Panc1 (cell line): Measurements from ENCODE around the gene SEPHS1. TPM values are rescaled to one million over a fixed set of nuclear protein-coding genes. Genes with fewer than 3 reads are reported as not detected.

Source experiments
- ATAC-seq: fragments of 200-7000 bp; cut with Tn5 transposase; 2 replicates; pipeline ENCODE4 v1.9.1; 2020; ENCODE audit warnings: mild to moderate bottlenecking, moderate library complexity
- BruUV-seq: library from RNA; stranded (reverse); fragments of 400-500 nt; replicated peaks from 2 replicates; lab custom pipeline; 2021; lab: Mats Ljungman, UMichigan
- CTCF ChIA-PET: fragments of 300-600 bp; sonication (Branson Sonifier 250); formaldehyde crosslinking; loops from one replicate; lab custom pipeline; 2022; ENCODE audit warnings: antibody characterized with exemption; lab: Charles Lee
- POLR2A ChIA-PET: fragments of 300-600 bp; sonication (Branson Sonifier 250); formaldehyde crosslinking; loops from one replicate; lab custom pipeline; 2022; ENCODE audit warnings: antibody characterized with exemption; lab: Charles Lee
- DNase-seq: peaks from one replicate; pipeline ENCODE4 v3.0.0-alpha.2; 2010; ENCODE audit warnings: low read depth, low spot score
- H3K27ac ChIP-seq: 2 replicates; pipeline ENCODE4 v1.5.1; 2011; ENCODE audit warnings: mild to moderate bottlenecking, low read length, inconsistent platforms
- H3K27me3 ChIP-seq: fragments of 200-500 bp; sonication (Bioruptor generic); 2 replicates; pipeline ENCODE4 v1.6.0; 2014; ENCODE audit warnings: low read length, inconsistent platforms; ENCODE audit not compliant: control insufficient read depth, insufficient read depth
- H3K36me3 ChIP-seq: fragments of 200-500 bp; sonication (Bioruptor generic); 2 replicates; pipeline ENCODE4 v1.5.1; 2014; ENCODE audit warnings: inconsistent platforms, mild to moderate bottlenecking, low read length, moderate library complexity; ENCODE audit not compliant: control insufficient read depth, insufficient read depth
- H3K4me1 ChIP-seq: 2 replicates; pipeline ENCODE4 v1.5.1; 2011; ENCODE audit warnings: inconsistent platforms, mild to moderate bottlenecking, low read length, moderate library complexity; ENCODE audit not compliant: control insufficient read depth, insufficient read depth
- H3K4me3 ChIP-seq, 2 experiments: 2 replicates each; pipeline ENCODE4 v1.5.1; 2011 to 2012; ENCODE audit warnings: low read depth in 2 of 2, low read length in 2 of 2, mild to moderate bottlenecking in 2 of 2, inconsistent platforms in 1 of 2, moderate library complexity in 1 of 2
- H3K9me3 ChIP-seq: fragments of 200-500 bp; sonication (Bioruptor generic); 2 replicates; pipeline ENCODE4 v1.5.1; 2014; ENCODE audit warnings: low read depth, mild to moderate bottlenecking, inconsistent platforms, low read length, moderate library complexity; ENCODE audit not compliant: control insufficient read depth, insufficient read depth
- POLR2AphosphoS5 ChIP-seq: IDR thresholded peaks from 2 replicates; pipeline ENCODE4 v1.6.1; 2012; ENCODE audit warnings: mild to moderate bottlenecking, low read depth, low read length, moderate library complexity
- SIN3A ChIP-seq: IDR thresholded peaks from 2 replicates; pipeline ENCODE4 v1.6.1; 2012; ENCODE audit warnings: low read depth, mild to moderate bottlenecking, low read length, moderate library complexity, borderline replicate concordance; ENCODE audit not compliant: insufficient read depth
- TCF7L2 ChIP-seq: IDR thresholded peaks from 2 replicates; pipeline ENCODE4 v1.6.1; 2011; ENCODE audit warnings: mild to moderate bottlenecking, low read depth, low read length, inconsistent platforms
- in situ Hi-C: cut with HindIII; loops from 2 replicates; pipeline ENCODE4 v1.10.0; 2016; ENCODE audit warnings: low sequenced_read_pairs, low pct_unique_long_range_greater_than_20kb
- intact Hi-C: fragments of 100-400 bp; cut with micrococcal nuclease; formaldehyde crosslinking; loops from one replicate; pipeline ENCODE4 v1.10.0; 2022; ENCODE audit not compliant: unreplicated experiment
- total RNA-seq: library from RNA; stranded (reverse); gene quantifications from one replicate; pipeline ENCODE4 v1.2.1, GENCODE V29; 2021; ENCODE audit not compliant: unreplicated experiment
- TF ChIP-seq, protein P1 (sequence below), 2 experiments: IDR thresholded peaks; 2 replicates each; pipeline ENCODE4 v1.6.1; 2011 to 2012; ENCODE audit warnings: low read depth in 2 of 2, control low read depth in 1 of 2, low read length in 1 of 2, mild to moderate bottlenecking in 1 of 2, moderate library complexity in 1 of 2; ENCODE audit not compliant: insufficient read depth in 1 of 2
- TF ChIP-seq, protein P2 (sequence below): fragments of 450-650 bp; IDR thresholded peaks from 2 replicates; pipeline ENCODE4 v1.5.1; 2017; ENCODE audit warnings: mild to moderate bottlenecking

SEPHS1 gene
- total RNA-seq, 1 experiment from 2014 or later = 47.1 TPM

DNA sequence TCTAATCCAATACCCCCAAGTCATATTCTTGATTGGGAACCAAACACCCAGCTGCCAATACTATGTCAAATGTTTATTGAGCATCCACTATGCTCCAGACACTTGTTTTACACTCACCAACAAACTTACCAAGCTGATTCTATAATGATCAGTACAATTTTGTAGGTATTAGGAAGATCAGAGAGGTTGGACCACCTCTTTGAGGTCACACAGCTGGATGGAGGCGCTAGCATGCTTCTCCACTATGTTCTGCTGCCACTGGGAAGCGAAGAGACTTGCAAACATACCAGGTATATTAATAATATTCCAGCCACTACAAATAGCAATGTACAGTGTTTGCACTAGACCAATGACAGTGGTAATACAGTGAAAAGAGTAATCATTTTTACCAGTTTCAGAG, 25.6 kb upstream of the SEPHS1 start:
- Histone ChIP-seq H3K27ac (no peak overlapping the region), H3K36me3 (no peaks in the 10 kb centered on the region), H3K4me1 (no peaks in the 10 kb centered on the region), H3K9me3 (no peaks in the 10 kb centered on the region), H3K4me3 (no peak overlapping the region), H3K27me3 (no peaks in the 10 kb centered on the region)
- ChIA-PET CTCF (no interaction called here), POLR2A (no interaction called here)
- no peak for DNase-seq
- intact Hi-C loops = loop anchor here (2.0 to 5.0 kb wide), 4 partner anchors 65 to 214 kb away; partner anchors contain the start of gene PRPF18
- no TSS peak for BruUV-seq
- ATAC-seq = no peak
- in situ Hi-C loops = no loop called here
- TF ChIP-seq TCF7L2 = no peak
- TF ChIP-seq, protein P1, sequence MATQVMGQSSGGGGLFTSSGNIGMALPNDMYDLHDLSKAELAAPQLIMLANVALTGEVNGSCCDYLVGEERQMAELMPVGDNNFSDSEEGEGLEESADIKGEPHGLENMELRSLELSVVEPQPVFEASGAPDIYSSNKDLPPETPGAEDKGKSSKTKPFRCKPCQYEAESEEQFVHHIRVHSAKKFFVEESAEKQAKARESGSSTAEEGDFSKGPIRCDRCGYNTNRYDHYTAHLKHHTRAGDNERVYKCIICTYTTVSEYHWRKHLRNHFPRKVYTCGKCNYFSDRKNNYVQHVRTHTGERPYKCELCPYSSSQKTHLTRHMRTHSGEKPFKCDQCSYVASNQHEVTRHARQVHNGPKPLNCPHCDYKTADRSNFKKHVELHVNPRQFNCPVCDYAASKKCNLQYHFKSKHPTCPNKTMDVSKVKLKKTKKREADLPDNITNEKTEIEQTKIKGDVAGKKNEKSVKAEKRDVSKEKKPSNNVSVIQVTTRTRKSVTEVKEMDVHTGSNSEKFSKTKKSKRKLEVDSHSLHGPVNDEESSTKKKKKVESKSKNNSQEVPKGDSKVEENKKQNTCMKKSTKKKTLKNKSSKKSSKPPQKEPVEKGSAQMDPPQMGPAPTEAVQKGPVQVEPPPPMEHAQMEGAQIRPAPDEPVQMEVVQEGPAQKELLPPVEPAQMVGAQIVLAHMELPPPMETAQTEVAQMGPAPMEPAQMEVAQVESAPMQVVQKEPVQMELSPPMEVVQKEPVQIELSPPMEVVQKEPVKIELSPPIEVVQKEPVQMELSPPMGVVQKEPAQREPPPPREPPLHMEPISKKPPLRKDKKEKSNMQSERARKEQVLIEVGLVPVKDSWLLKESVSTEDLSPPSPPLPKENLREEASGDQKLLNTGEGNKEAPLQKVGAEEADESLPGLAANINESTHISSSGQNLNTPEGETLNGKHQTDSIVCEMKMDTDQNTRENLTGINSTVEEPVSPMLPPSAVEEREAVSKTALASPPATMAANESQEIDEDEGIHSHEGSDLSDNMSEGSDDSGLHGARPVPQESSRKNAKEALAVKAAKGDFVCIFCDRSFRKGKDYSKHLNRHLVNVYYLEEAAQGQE (IDR thresholded peaks at IDR 0.05; ENCODE audit: insufficient read depth in 1 of 2, low read depth in 2 of 2, low read length in 1 of 2) = no peak
- TF ChIP-seq POLR2AphosphoS5 = no peak
- no peak for TF ChIP-seq SIN3A
- TF ChIP-seq, protein P2, sequence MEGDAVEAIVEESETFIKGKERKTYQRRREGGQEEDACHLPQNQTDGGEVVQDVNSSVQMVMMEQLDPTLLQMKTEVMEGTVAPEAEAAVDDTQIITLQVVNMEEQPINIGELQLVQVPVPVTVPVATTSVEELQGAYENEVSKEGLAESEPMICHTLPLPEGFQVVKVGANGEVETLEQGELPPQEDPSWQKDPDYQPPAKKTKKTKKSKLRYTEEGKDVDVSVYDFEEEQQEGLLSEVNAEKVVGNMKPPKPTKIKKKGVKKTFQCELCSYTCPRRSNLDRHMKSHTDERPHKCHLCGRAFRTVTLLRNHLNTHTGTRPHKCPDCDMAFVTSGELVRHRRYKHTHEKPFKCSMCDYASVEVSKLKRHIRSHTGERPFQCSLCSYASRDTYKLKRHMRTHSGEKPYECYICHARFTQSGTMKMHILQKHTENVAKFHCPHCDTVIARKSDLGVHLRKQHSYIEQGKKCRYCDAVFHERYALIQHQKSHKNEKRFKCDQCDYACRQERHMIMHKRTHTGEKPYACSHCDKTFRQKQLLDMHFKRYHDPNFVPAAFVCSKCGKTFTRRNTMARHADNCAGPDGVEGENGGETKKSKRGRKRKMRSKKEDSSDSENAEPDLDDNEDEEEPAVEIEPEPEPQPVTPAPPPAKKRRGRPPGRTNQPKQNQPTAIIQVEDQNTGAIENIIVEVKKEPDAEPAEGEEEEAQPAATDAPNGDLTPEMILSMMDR = no peak

GRCh38 chr10:13372524-13372923, 24.4 kb upstream of the SEPHS1 start:
- H3K9me3 ChIP-seq = no peaks in the 10 kb centered on the region
- in situ Hi-C loops = no loop called here
- TF ChIP-seq SIN3A (no peak), POLR2AphosphoS5 (no peak), TCF7L2 (no peak)
- TF ChIP-seq, protein P1 (IDR thresholded peaks at IDR 0.05; ENCODE audit: insufficient read depth in 1 of 2, low read depth in 2 of 2, low read length in 1 of 2) = no peak
- TF ChIP-seq, protein P2 = no peak
- ATAC-seq (no peak), DNase-seq (no peak)
- no peak overlapping the region for H3K27ac ChIP-seq
- ChIA-PET POLR2A (no interaction called here), CTCF (interaction anchor here (0.6 to 1.7 kb wide), 5 partner anchors 65 to 217 kb away, joined by 3 to 8 read pairs (median 7); no protein-coding TSS in a partner anchor)
- no peaks in the 10 kb centered on the region for H3K36me3 ChIP-seq
- BruUV-seq = no TSS peak
- no peaks in the 10 kb centered on the region for H3K4me1 ChIP-seq
- no peaks in the 10 kb centered on the region for H3K27me3 ChIP-seq
- intact Hi-C loops = loop anchor here (2.0 to 5.0 kb wide), 4 partner anchors 66 to 215 kb away; partner anchors contain the start of gene PRPF18
- H3K4me3 ChIP-seq = no peak overlapping the region
